Common myeloid progenitor, CD34-positive (primary cell): ENCODE results near the gene KNG1.

ENCODE experiments used
- CTCF ChIA-PET: fragments of 350-600 bp; sonication (Branson Sonifier 250); formaldehyde crosslinking; loops from one replicate; lab custom pipeline; 2021; ENCODE audit warnings: antibody characterized with exemption; lab: Charles Lee
- POLR2A ChIA-PET: fragments of 350-600 bp; sonication (Branson Sonifier 250); formaldehyde crosslinking; loops from one replicate; lab custom pipeline; 2021; ENCODE audit warnings: antibody characterized with exemption; lab: Charles Lee
- DNase-seq, 3 donors: peaks; one replicate each; pipeline versions ENCODE4 v3.0.0 to v3.0.0-alpha.2; 2013
- H3K27ac ChIP-seq, 2 experiments: 1 replicate in 1 of 2; 2 replicates in 1 of 2; pipeline ENCODE4 v1.7.0; 2013; ENCODE audit warnings: inconsistent platforms in 2 of 2, low read length in 2 of 2, mild to moderate bottlenecking in 2 of 2, low read depth in 1 of 2, moderate library complexity in 1 of 2; ENCODE audit not compliant: severe bottlenecking in 2 of 2, insufficient read depth in 1 of 2, poor library complexity in 1 of 2
- H3K27me3 ChIP-seq, 5 experiments: replicated peaks in 2 of 5; 1 replicate in 3 of 5; 2 replicates in 2 of 5; pipeline versions ENCODE4 v1.6.1 to v1.7.0; 2013; ENCODE audit warnings: low read length in 4 of 5, mild to moderate bottlenecking in 2 of 5, moderate library complexity in 2 of 5, inconsistent platforms in 1 of 5; ENCODE audit not compliant: insufficient read depth in 5 of 5, control insufficient read depth in 4 of 5
- H3K36me3 ChIP-seq, 4 experiments: 1 replicate in 2 of 4; 2 replicates in 2 of 4; pipeline versions ENCODE4 v1.6.1 to v1.7.0; 2013; ENCODE audit warnings: low read length in 3 of 4, control low read depth in 1 of 4, mild to moderate bottlenecking in 1 of 4; ENCODE audit not compliant: control insufficient read depth in 4 of 4, insufficient read depth in 4 of 4
- H3K4me1 ChIP-seq, 4 experiments: 1 replicate in 3 of 4; 2 replicates in 1 of 4; pipeline versions ENCODE4 v1.6.1 to v1.7.1; 2013; ENCODE audit warnings: low read length in 3 of 4, mild to moderate bottlenecking in 3 of 4, control low read depth in 1 of 4, inconsistent platforms in 1 of 4, moderate library complexity in 1 of 4; ENCODE audit not compliant: control insufficient read depth in 4 of 4, insufficient read depth in 4 of 4; ENCODE audit errors: control extremely low read depth in 1 of 4
- H3K4me3 ChIP-seq, 7 experiments: 1 replicate in 4 of 7; 2 replicates in 3 of 7; pipeline versions ENCODE4 v1.5.1 to v1.7.0; 2013; ENCODE audit warnings: mild to moderate bottlenecking in 7 of 7, low read length in 6 of 7, moderate library complexity in 6 of 7, inconsistent platforms in 2 of 7, low read depth in 2 of 7, control low read depth in 1 of 7; ENCODE audit not compliant: insufficient read depth in 4 of 7, control insufficient read depth in 1 of 7; ENCODE audit errors: extremely low read depth in 1 of 7
- H3K9me3 ChIP-seq, 5 experiments: 1 replicate in 4 of 5; 2 replicates in 1 of 5; pipeline versions ENCODE4 v1.6.1 to v1.7.1; 2013; ENCODE audit warnings: low read length in 4 of 5, mild to moderate bottlenecking in 2 of 5, inconsistent platforms in 1 of 5, low read depth in 1 of 5, moderate library complexity in 1 of 5; ENCODE audit not compliant: control insufficient read depth in 4 of 5, insufficient read depth in 2 of 5; ENCODE audit errors: control extremely low read depth in 1 of 5
- WGBS: methylation state at CpG from one replicate; pipeline ENCODE4 v1.1.5; 2013; ENCODE audit not compliant: insufficient coverage; 5-methylcytosine and 5-hydroxymethylcytosine counted together

KNG1 gene

DNA sequence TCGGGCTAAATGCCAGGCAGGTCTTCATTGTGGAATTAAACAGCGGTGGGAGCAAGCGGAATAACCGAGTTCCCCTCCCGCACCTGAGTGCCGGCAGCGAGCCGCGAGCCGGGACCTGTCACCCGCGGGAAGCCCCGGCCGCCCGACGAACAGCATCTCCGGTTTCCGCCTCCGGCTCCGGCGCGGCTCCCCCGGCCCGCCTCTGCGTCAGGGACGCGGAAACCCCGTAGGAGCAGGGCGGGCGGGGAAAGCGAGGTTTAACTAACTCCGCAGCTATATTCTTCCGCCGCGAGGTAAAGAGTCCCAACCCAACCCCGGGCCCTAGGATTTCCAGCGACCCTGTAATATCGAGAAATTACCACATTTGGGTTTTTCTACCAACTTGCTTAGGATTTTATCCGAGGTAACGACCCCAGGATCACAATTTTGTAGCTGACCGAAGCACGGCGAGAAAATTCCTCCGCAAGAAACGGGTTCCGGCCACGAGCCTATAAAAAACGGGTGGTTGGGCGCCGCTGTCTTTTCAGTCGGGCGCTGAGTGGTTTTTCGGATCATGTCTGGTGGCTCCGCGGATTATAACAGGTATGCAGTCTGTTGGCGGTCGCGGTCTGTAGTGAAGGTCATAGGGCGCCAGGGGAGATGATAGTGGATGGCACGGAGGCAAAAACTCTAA, 66.0 kb downstream of the KNG1 start, which contains the start of gene EIF4A2:
EIF4A2 (plus strand) TSS at position 520 of the 673 bp plus-strand sequence; CDS start at position 554, 34 bp downstream.
- 0% methylated on average over 50 of the region's 60 CpGs for WGBS
- H3K27me3 ChIP-seq: no peaks in the 10 kb centered on the region
- H3K27ac ChIP-seq: peak within 1 kb of the TSS; percentile 97 to 98
- POLR2A ChIA-PET: interaction anchor here (0.6 to 2.3 kb wide), 22 partner anchors 8 to 949 kb away, joined by 3 to 32 read pairs (median 4); partner anchors contain the start of genes DNAJB11, ETV5 and RFC4
- peak within 1 kb of the TSS; percentile 93 to 100 (median 97) for H3K4me3 ChIP-seq
- no peaks in the 10 kb centered on the region for H3K9me3 ChIP-seq
- peaks cover 22 to 42% (median 36%) of the 10 kb centered on the region in 4 experiments for H3K36me3 ChIP-seq
- peak; percentile 92 to 94 (median 94) for DNase-seq
- CTCF ChIA-PET: interaction anchor here (0.6 to 3.7 kb wide), 6 partner anchors 9 to 173 kb away, joined by 3 to 12 read pairs (median 6); no protein-coding TSS in a partner anchor
- peaks cover 18 to 38% (median 32%) of the 10 kb centered on the region in 4 experiments for H3K4me1 ChIP-seq

DNA sequence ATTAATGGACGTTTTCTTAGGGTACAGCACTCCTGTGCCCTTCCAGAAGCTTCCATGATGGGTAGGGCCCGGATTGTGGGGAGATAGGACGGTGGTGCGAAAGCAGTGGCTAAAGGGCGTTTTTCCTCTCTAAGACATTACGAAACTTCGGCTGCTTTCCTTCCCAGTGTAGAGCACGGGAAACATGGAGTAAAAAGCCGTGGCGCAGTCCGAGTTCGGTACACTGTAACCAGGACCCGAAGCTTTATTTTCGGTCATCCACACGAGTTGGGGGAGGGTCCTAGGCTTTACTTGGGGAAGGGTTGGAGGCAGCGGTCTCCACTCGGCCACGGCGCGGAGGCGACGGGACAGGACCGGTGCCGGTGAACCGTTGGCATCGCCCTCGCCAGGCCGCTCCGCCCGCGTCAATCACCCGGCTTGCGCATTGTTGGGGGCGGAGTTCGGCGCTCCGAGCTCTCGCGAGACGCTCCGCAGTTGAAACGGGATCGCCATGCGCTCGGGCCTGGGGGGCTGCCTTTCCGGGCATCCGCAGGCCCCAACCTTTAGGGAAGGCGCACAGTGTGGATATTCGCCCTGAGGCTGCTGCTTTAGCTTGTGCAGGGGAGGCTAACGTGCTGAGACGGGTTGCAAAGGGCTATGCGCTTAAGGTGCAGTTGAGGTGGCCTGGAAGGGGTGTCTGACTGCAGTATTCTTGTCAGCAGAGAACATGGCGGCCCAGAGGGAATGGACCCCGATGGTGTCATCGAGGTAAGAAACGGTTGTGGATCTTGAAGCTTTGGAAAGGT, 66.8 kb downstream of the KNG1 start:
- Histone ChIP-seq H3K27ac (peak overlapping the region; percentile 97 to 98), H3K36me3 (peaks cover 24 to 49% (median 43%) of the 10 kb centered on the region in 4 experiments), H3K4me1 (peaks cover 18 to 38% (median 32%) of the 10 kb centered on the region in 4 experiments), H3K27me3 (no peaks in the 10 kb centered on the region), H3K4me3 (peak overlapping the region; percentile 93 to 100 (median 97)), H3K9me3 (no peaks in the 10 kb centered on the region)
- ChIA-PET POLR2A (interaction anchor here (0.5 to 2.3 kb wide), 21 partner anchors 8 to 735 kb away, joined by 3 to 32 read pairs (median 4); partner anchors contain the start of genes DNAJB11, ETV5 and RFC4), CTCF (interaction anchor here (0.8 to 3.7 kb wide), 7 partner anchors 9 to 174 kb away, joined by 3 to 12 read pairs (median 4); no protein-coding TSS in a partner anchor)
- peak; percentile 80 to 88 (median 87) for DNase-seq
- under 1% methylated on average over 56 of the region's 56 CpGs for WGBS

DNA sequence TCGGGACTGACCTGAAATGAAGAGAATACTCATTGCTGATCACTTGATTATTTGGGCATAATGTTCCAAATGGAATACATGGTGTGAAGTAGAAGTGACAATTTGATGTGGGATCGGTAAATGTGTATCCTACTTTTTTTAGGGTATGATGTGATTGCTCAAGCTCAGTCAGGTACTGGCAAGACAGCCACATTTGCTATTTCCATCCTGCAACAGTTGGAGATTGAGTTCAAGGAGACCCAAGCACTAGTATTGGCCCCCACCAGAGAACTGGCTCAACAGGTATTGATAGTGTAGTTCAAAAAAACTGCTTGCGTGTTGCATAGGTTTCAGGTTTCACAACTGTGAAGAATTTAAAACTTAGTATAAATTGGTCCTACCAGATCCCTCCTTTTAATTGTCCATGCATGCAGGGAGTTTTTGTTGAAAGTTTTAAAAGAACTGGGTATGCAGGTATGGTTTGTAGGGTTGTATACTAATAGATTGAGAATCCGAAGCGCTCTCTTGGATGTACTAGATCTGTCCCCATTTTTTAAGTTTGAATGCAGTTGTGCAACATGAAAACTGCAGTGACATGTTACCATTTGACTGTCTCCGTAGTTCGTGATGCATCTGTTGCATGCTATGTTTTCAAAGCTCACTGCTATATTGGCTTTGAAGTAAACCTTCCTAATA, 67.8 kb downstream of the KNG1 start:
- H3K9me3 ChIP-seq: no peaks in the 10 kb centered on the region
- ChIA-PET CTCF (interaction anchor here (0.7 to 3.7 kb wide), 8 partner anchors 8 to 170 kb away, joined by 3 to 12 read pairs (median 4); no protein-coding TSS in a partner anchor), POLR2A (interaction anchor here (0.5 to 2.3 kb wide), 7 partner anchors 18 to 853 kb away, joined by 3 to 16 read pairs (median 5); partner anchors contain the start of gene RFC4)
- H3K36me3 ChIP-seq: peaks cover 24 to 57% (median 49%) of the 10 kb centered on the region in 4 experiments
- no peaks in the 10 kb centered on the region for H3K27me3 ChIP-seq
- 41% methylated on average over 5 of the region's 7 CpGs for WGBS
- H3K27ac ChIP-seq: peak overlapping the region; percentile 97 to 98
- H3K4me1 ChIP-seq: peaks cover 18 to 38% (median 32%) of the 10 kb centered on the region in 4 experiments
- peak overlapping the region in 6 of 7 experiments; percentile 93 to 100 (median 98) for H3K4me3 ChIP-seq
- DNase-seq: no peak

- ChIA-PET CTCF (interaction anchor here (0.7 to 3.7 kb wide), 3 partner anchors 20 to 171 kb away, joined by 3 to 12 read pairs (median 3); no protein-coding TSS in a partner anchor), POLR2A (interaction anchor here (0.8 kb wide), 1 partner anchor 854 kb away, joined by 3 read pairs; no protein-coding TSS in a partner anchor)
- Histone ChIP-seq H3K36me3 (peaks cover 24 to 63% (median 53%) of the 10 kb centered on the region in 4 experiments), H3K9me3 (no peaks in the 10 kb centered on the region), H3K27ac (peak overlapping the region; percentile 6 to 98), H3K27me3 (no peaks in the 10 kb centered on the region), H3K4me3 (peak overlapping the region in 6 of 7 experiments; percentile 93 to 100 (median 98)), H3K4me1 (peaks cover 18 to 38% (median 32%) of the 10 kb centered on the region in 4 experiments)
- no peak for DNase-seq
- WGBS: 55% methylated on average over 2 of the region's 7 CpGs
These were observed 68.4 kb downstream of the KNG1 start for GRCh38 chr3:186785495-186786018.

DNA sequence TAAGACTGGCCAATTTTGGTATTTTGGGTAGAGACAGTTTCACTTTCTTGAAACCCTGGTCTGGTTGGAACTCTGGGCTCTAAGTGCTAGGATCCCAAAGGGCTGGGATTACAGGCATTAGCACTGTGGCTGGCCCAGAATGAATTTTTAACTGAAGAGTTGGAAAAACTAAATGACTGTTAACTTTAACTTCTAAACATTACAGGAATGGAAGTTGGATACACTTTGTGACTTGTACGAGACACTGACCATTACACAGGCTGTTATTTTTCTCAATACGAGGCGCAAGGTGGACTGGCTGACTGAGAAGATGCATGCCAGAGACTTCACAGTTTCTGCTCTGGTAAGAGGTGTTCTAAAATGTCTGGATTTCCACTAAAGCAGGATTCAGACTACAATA, 69.8 kb downstream of the KNG1 start:
- Histone ChIP-seq H3K27me3 (no peaks in the 10 kb centered on the region), H3K4me1 (peaks cover 18 to 38% (median 32%) of the 10 kb centered on the region in 4 experiments), H3K4me3 (peak overlapping the region in 1 of 7 experiments; percentile 48), H3K9me3 (no peaks in the 10 kb centered on the region), H3K27ac (no peak overlapping the region), H3K36me3 (peaks cover 27 to 70% (median 55%) of the 10 kb centered on the region in 4 experiments)
- CTCF ChIA-PET: no interaction called here
- POLR2A ChIA-PET: no interaction called here
- WGBS: 97% methylated on average over 3 of the region's 3 CpGs
- DNase-seq: no peak
